Adrenal gland (tissue), 12 donors: ENCODE measurements around the gene ALDH16A1. TPM values are rescaled to one million over a fixed set of nuclear protein-coding genes. Genes with fewer than 3 reads are reported as not detected.
"Not testable (repeated sequence)": the region's sequence is repeated elsewhere in the genome, so short reads cannot be mapped to it uniquely, and the experiment has no call there.

ENCODE experiments used
- DNase-seq, 7 donors: peaks; one replicate each; pipeline ENCODE4 v3.0.0-alpha.2; 2019 to 2020
- H3K27ac ChIP-seq, 5 donors: fragments of 200-600 bp; sonication (generic) in 4 of 5; 1 replicate in 3 of 5; 2 replicates in 2 of 5; pipeline versions ENCODE4 v1.5.1 to v1.8.0; 2016 to 2020; ENCODE audit warnings: mild to moderate bottlenecking in 1 of 5
- H3K27me3 ChIP-seq: fragments of 200-600 bp; 2 replicates; pipeline ENCODE4 v1.8.0; 2021
- H3K36me3 ChIP-seq, 2 donors: fragments of 200-600 bp; replicated peaks in 1 of 2; 1 replicate in 1 of 2; 2 replicates in 1 of 2; pipeline versions ENCODE4 v1.5.1 to v1.8.0; 2018 to 2022
- H3K4me1 ChIP-seq, 2 donors: fragments of 200-600 bp; replicated peaks in 1 of 2; 1 replicate in 1 of 2; 2 replicates in 1 of 2; pipeline versions ENCODE4 v1.5.1 to v1.8.0; 2018 to 2021
- H3K4me3 ChIP-seq, 4 donors: fragments of 200-600 bp; sonication (generic) in 3 of 4; one replicate each; pipeline ENCODE4 v1.5.1; 2016 to 2018
- H3K9me3 ChIP-seq, 3 donors: fragments of 200-600 bp; sonication (generic) in 1 of 3; replicated peaks in 1 of 3; 1 replicate in 2 of 3; 2 replicates in 1 of 3; pipeline versions ENCODE4 v1.5.1 to v1.8.0; 2016 to 2021
- POLR2A ChIP-seq, 2 donors: fragments of 450-650 bp; IDR thresholded peaks; one replicate each; pipeline ENCODE4 v1.6.1; 2017; ENCODE audit warnings: antibody characterized with exemption in 2 of 2, mild to moderate bottlenecking in 2 of 2, moderate library complexity in 1 of 2
- WGBS, 4 donors: extraction: QIAGEN DNeasy Blood & Tissue Kit in 2 of 4; methylation state at CpG; one replicate each; pipeline versions ENCODE4 v1.1.5 to v1.1.7; 2013 to 2017; 5-methylcytosine and 5-hydroxymethylcytosine counted together
- intact Hi-C, 2 donors: fragments of 100-400 bp; cut with DNase I; formaldehyde crosslinking; loops; one replicate each; pipeline versions ENCODE4 v1.14.1 to v1.15.0; 2022 to 2023
- polyA plus RNA-seq, 3 donors: library from polyadenylated mRNA; stranded (reverse); fragments of 200-250 nt in 2 of 3; fragments of 350-450 nt in 1 of 3; fragmentation: Illumina TruSeq in 1 of 3; extraction: RNeasy Lipid Tissue Mini Kit (QIAGEN cat#74804) in 1 of 3; gene quantifications; one replicate each; pipeline ENCODE4 v1.2.3, GENCODE V29; 2013 to 2014
- total RNA-seq, 9 donors: library from RNA; depleted of rRNA in 4 of 9; stranded (reverse); fragments of >200 nt in 4 of 9; fragments of 120-200 nt in 1 of 9; fragmentation: NEBNext Ultra II Directional in 1 of 9; extraction: Animal tissue kit (Norgen Biotek cat#: 25700) in 1 of 9; gene quantifications; one replicate each; pipeline versions ENCODE4 v1.1.0 to v1.2.4, GENCODE V29; 2013 to 2023
- TF ChIP-seq, protein P1 (sequence below), 6 experiments: fragments of 450-650 bp in 4 of 6; fragments of 200-600 bp in 2 of 6; sonication (generic) in 1 of 6; IDR thresholded peaks; 1 replicate in 5 of 6; 2 replicates in 1 of 6; pipeline versions ENCODE4 v1.5.1 to v1.8.0; 2016 to 2021; ENCODE audit warnings: antibody characterized with exemption in 6 of 6, mild to moderate bottlenecking in 2 of 6, moderate library complexity in 1 of 6
- donor health status: healthy with polysubstance abuse.
- donor health status: Bipolar disorder and iron deficiency.
- donor health status: DM: yes; HTN: yes; CAD: no.
- donor health status: DM: no; HTN: no; CAD: no.
- donor health status: DM: no; HTN: no; CAD: no.
- donor health status: DM: yes; HTN: yes; CAD: no.

The ALDH16A1 gene
- total and polyA plus RNA-seq, 12 donors = 3.6 to 95.5 (median 29.7) TPM

DNA sequence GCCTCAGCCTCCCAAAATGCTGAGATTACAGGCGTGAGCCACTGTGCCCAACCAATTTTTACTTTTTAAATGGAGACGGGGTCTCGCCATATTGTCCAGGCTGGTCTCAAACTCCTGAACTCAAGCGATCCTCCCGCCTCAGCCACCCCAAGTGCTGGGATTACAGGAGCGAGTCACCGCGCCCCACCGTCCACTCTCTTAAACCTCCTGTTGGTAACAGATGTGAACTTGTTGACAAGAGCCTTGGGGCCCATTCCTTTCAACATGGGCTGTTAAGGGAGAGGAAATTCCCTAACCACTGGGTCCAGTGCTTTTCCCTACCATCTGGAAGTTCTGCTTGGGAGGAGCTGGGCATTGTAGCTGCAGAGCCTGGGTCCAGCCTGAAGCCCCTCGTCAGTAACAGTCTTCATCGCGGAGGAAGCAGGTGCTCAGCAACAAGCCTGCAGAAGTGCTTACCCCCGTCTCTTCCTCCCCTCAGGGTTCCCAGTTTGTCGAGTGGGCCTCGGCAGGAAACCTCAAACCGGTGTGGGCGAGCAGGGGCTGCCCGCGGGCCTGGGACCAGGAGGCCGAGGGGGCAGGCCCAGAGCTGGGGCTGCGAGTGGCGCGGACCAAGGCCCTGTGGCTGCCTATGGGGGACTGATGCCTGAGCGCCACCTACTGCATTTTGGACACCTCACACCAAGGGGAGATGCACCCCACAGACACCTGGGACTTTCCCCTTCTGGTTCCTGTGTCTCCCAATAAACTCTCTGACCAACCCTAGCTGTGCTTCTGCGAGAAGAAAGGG, 17.0 kb downstream of the ALDH16A1 start:
- Histone ChIP-seq H3K27me3 (no peaks in the 10 kb centered on the region), H3K36me3 (peaks cover 0 to 8% of the 10 kb centered on the region in 2 donors), H3K27ac (no peak overlapping the region), H3K4me1 (peaks cover 0 to 5% of the 10 kb centered on the region in 2 donors), H3K9me3 (no peaks in the 10 kb centered on the region), H3K4me3 (no peak overlapping the region)
- TF ChIP-seq POLR2A (IDR thresholded peaks at IDR 0.05) = no peak
- TF ChIP-seq, protein P1, sequence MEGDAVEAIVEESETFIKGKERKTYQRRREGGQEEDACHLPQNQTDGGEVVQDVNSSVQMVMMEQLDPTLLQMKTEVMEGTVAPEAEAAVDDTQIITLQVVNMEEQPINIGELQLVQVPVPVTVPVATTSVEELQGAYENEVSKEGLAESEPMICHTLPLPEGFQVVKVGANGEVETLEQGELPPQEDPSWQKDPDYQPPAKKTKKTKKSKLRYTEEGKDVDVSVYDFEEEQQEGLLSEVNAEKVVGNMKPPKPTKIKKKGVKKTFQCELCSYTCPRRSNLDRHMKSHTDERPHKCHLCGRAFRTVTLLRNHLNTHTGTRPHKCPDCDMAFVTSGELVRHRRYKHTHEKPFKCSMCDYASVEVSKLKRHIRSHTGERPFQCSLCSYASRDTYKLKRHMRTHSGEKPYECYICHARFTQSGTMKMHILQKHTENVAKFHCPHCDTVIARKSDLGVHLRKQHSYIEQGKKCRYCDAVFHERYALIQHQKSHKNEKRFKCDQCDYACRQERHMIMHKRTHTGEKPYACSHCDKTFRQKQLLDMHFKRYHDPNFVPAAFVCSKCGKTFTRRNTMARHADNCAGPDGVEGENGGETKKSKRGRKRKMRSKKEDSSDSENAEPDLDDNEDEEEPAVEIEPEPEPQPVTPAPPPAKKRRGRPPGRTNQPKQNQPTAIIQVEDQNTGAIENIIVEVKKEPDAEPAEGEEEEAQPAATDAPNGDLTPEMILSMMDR (IDR thresholded peaks at IDR 0.05) = peak in 1 of 6 experiments; percentile 7
- 82 to 86% (median 82%) methylated on average over 15 to 25 of the region's 25 CpGs for WGBS, 4 donors
- no peak for DNase-seq
- intact Hi-C loops = no loop called here

DNA sequence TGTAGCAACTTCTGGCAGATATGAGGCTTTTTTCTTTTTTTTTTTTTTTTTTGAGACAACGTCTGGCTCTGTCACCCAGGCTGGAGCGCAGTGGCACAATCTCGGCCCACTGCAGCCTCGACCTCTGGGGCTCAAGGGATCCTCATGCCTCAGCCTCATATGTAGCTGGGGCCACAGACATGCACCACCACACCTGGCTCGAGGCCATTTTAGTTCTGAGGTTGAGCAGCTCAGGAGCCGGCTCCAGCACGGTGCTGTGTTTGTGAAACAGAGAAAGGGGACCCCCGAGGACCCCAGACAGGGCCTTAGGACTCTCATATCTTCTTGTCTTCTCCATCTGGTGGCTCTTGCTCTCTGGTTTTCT, 17.6 kb downstream of the ALDH16A1 start:
- H3K4me1 ChIP-seq = peaks cover 0 to 5% of the 10 kb centered on the region in 2 donors
- intact Hi-C loops = no loop called here
- DNase-seq = no peak
- 75 to 83% (median 77%) methylated on average over 6 to 8 of the region's 8 CpGs for WGBS, 4 donors
- no peak overlapping the region for H3K27ac ChIP-seq
- H3K9me3 ChIP-seq = no peaks in the 10 kb centered on the region
- TF ChIP-seq POLR2A (IDR thresholded peaks at IDR 0.05) = no peak
- TF ChIP-seq, protein P1 (IDR thresholded peaks at IDR 0.05) = no peak
- no peak overlapping the region for H3K4me3 ChIP-seq
- H3K36me3 ChIP-seq = peaks cover 0 to 7% of the 10 kb centered on the region in 2 donors
- no peaks in the 10 kb centered on the region for H3K27me3 ChIP-seq

DNA sequence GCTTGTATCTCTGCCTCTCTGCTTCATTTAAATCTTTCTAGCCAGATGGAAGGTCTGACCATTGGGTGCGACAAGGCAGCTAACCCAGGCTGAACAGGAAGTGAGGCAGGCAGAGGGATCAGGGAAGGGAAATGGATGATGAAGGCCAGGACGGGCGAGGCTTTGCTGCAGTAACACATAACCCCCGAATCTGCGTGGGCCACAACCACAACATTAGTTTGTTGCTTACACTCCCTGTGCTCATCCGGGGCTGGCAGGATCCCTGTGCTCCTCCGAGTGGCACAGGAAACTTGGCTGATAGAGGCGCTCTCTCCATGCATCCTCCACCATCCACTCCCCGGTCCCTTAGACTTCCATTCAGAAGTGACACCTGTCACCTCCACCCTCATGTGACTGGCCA, 19.9 kb downstream of the ALDH16A1 start:
- intact Hi-C loops = no loop called here
- Histone ChIP-seq H3K27ac (no peak overlapping the region), H3K36me3 (no peaks in the 10 kb centered on the region), H3K27me3 (no peaks in the 10 kb centered on the region), H3K4me3 (no peak overlapping the region), H3K9me3 (no peaks in the 10 kb centered on the region), H3K4me1 (peaks cover 0 to 5% of the 10 kb centered on the region in 2 donors)
- peak in 1 of 7 donors; percentile 30 for DNase-seq
- 61 to 79% (median 75%) methylated on average over 7 to 9 of the region's 9 CpGs for whole genome bisulfite sequencing, 4 donors
- no peak for TF ChIP-seq POLR2A (IDR thresholded peaks at IDR 0.05)
- TF ChIP-seq, protein P1 (IDR thresholded peaks at IDR 0.05) = no peak

DNA sequence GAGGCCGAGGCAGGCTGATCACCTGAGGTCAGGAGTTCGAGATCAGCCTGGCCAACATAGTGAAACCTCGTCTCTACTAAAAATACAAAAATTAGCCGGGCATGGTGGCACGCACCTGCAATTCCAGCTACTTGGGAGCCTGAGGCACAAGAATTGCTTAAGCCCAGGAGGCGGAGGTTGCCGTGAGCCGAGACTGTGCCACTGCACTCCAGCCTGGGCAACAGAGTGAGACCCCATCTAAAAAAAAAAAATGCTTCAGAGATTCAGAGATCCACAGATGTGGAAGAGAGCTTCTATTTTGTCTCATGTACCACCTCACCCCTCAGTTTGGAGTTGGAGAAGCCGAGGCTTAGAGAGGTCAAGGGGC, 20.5 kb downstream of the ALDH16A1 start:
- 63 to 71% (median 68%) methylated on average over 9 of the region's 9 CpGs for WGBS, 4 donors
- DNase-seq, H3K27me3 ChIP-seq, H3K4me1 ChIP-seq, H3K9me3 ChIP-seq, H3K36me3 ChIP-seq, intact Hi-C loops: not testable (repeated sequence)
- Histone ChIP-seq H3K4me3 (peak overlapping the region in 1 of 4 donors; percentile 73), H3K27ac (peak overlapping the region in 3 of 5 donors; percentile 72 to 74 (median 73))
